Measurements from ENCODE around the gene ST3GAL6. TPM values are rescaled to one million over a fixed set of nuclear protein-coding genes. Genes with fewer than 3 reads are reported as not detected.

ST3GAL6 gene
- polyA plus RNA-seq, 3 donors = 21.0 to 49.5 (median 22.8) TPM

- H3K27ac ChIP-seq (ENCODE audit: low read depth in 1 of 2, low read length in 2 of 2) = no peak overlapping the region
- no peaks in the 10 kb centered on the region for H3K36me3 ChIP-seq (replicated peaks in 1 of 2; ENCODE audit: control insufficient read depth in 1 of 2, insufficient read depth in 2 of 2, low read length in 2 of 2)
- Mint-ChIP-seq H3K27ac (no peak overlapping the region), H3K27me3 (ENCODE audit: low read depth in 3 of 3) (no peaks in the 10 kb centered on the region), H3K9me3 (no peaks in the 10 kb centered on the region), H3K4me3 (no peak overlapping the region), H3K36me3 (peaks cover 0 to 1% of the 10 kb centered on the region in 2 donors), H3K4me1 (peaks cover 26% of the 10 kb centered on the region)
- intact Hi-C loops (cut with micrococcal nuclease) = no loop called here
- peaks cover 2 to 11% of the 10 kb centered on the region in 2 donors for H3K4me1 ChIP-seq (ENCODE audit: control insufficient read depth in 1 of 2, insufficient read depth in 2 of 2, low read length in 2 of 2)
- H3K9me3 ChIP-seq (replicated peaks in 1 of 2; ENCODE audit: control insufficient read depth in 1 of 2, insufficient read depth in 1 of 2, low read length in 2 of 2) = no peaks in the 10 kb centered on the region
- H3K79me2 ChIP-seq (ENCODE audit: insufficient read depth, low read length) = peaks cover 22% of the 10 kb centered on the region
- DNase-seq = no peak
- H3K4me2 ChIP-seq (replicated peaks; ENCODE audit: extremely low read depth, low read length, poor library complexity, severe bottlenecking) = no peak overlapping the region
- H3K9ac ChIP-seq (ENCODE audit: insufficient read depth, low read length, poor library complexity, severe bottlenecking) = no peak overlapping the region
- no peak overlapping the region for H2AFZ ChIP-seq (ENCODE audit: insufficient read depth, low read depth, low read length, poor library complexity, severe bottlenecking)
- no peak overlapping the region for H3K4me3 ChIP-seq (replicated peaks in 1 of 3; ENCODE audit: low read depth in 2 of 3, low read length in 3 of 3)
- no peaks in the 10 kb centered on the region for H4K20me1 ChIP-seq (ENCODE audit: insufficient read depth, low read length)
- H3K27me3 ChIP-seq (ENCODE audit: control insufficient read depth in 2 of 2, insufficient read depth in 2 of 2, low read length in 2 of 2) = no peaks in the 10 kb centered on the region
- 100% methylated on average over 2 of the region's 5 CpGs for WGBS (ENCODE audit: insufficient coverage)
- no peak for TF ChIP-seq CTCF (IDR thresholded peaks at IDR 0.05)
Observed at GRCh38 chr3:98741121-98741716, 21.9 kb upstream of the ST3GAL6 start.

GRCh38 chr3:98743071-98743470 is 20.1 kb upstream of the ST3GAL6 start:
- H3K79me2 ChIP-seq (ENCODE audit: insufficient read depth, low read length) = peaks cover 17% of the 10 kb centered on the region
- Mint-ChIP-seq H3K9me3 (no peaks in the 10 kb centered on the region), H3K27ac (no peak overlapping the region), H3K36me3 (no peaks in the 10 kb centered on the region), H3K4me3 (no peak overlapping the region), H3K4me1 (peaks cover 20% of the 10 kb centered on the region), H3K27me3 (ENCODE audit: low read depth in 3 of 3) (no peaks in the 10 kb centered on the region)
- WGBS (ENCODE audit: insufficient coverage) = 100% methylated on average over 2 of the region's 5 CpGs
- H3K9me3 ChIP-seq (replicated peaks in 1 of 2; ENCODE audit: control insufficient read depth in 1 of 2, insufficient read depth in 1 of 2, low read length in 2 of 2) = no peaks in the 10 kb centered on the region
- TF ChIP-seq CTCF (IDR thresholded peaks at IDR 0.05) = no peak
- no peak overlapping the region for H2AFZ ChIP-seq (ENCODE audit: insufficient read depth, low read depth, low read length, poor library complexity, severe bottlenecking)
- no peaks in the 10 kb centered on the region for H4K20me1 ChIP-seq (ENCODE audit: insufficient read depth, low read length)
- H3K4me3 ChIP-seq (replicated peaks in 1 of 3; ENCODE audit: low read depth in 2 of 3, low read length in 3 of 3) = no peak overlapping the region
- no peak for DNase-seq
- H3K36me3 ChIP-seq (replicated peaks in 1 of 2; ENCODE audit: control insufficient read depth in 1 of 2, insufficient read depth in 2 of 2, low read length in 2 of 2) = no peaks in the 10 kb centered on the region
- H3K27ac ChIP-seq (ENCODE audit: low read depth in 1 of 2, low read length in 2 of 2) = no peak overlapping the region
- H3K27me3 ChIP-seq (ENCODE audit: control insufficient read depth in 2 of 2, insufficient read depth in 2 of 2, low read length in 2 of 2) = no peaks in the 10 kb centered on the region
- H3K4me1 ChIP-seq (ENCODE audit: control insufficient read depth in 1 of 2, insufficient read depth in 2 of 2, low read length in 2 of 2) = peaks cover 2 to 11% of the 10 kb centered on the region in 2 donors
- intact Hi-C loops (cut with micrococcal nuclease) = no loop called here
- no peak overlapping the region for H3K9ac ChIP-seq (ENCODE audit: insufficient read depth, low read length, poor library complexity, severe bottlenecking)
- no peak overlapping the region for H3K4me2 ChIP-seq (replicated peaks; ENCODE audit: extremely low read depth, low read length, poor library complexity, severe bottlenecking)
